ENCODE data around the gene PRDM13.
"Not testable (repeated sequence)": the region's sequence is repeated elsewhere in the genome, so short reads cannot be mapped to it uniquely, and the experiment has no call there.

The PRDM13 gene

DNA sequence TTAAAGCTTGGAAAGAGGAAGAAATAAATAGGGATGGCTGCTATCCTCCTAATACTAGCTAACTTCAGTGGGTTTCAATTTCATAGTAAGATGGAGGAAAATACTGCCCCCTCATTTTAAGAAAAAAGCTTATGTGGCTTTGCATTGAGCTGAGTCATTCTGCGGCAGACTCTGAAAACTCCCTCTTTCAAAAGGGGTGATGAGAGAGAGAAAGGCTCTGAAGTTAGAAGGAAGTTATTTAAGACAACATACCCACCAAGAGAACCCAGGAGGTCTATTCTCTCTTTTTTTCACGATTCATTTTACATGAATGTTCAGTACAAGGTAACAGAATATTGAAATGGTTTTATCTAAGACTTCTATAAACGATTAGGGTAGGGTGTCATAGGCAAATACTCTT lies 4.5 kb downstream of the PRDM13 start:
- Histone ChIP-seq H3K9me3 (ENCODE audit: control insufficient read depth, low read length) (no peaks in the 10 kb centered on the region), H3K4me3 (ENCODE audit: insufficient read depth, low read depth, low read length, poor library complexity, severe bottlenecking) (no peak overlapping the region), H3K36me3 (ENCODE audit: control insufficient read depth, insufficient read depth, low read length) (no peaks in the 10 kb centered on the region), H3K27ac (ENCODE audit: insufficient read depth, low read length, poor library complexity, severe bottlenecking) (no peak overlapping the region), H3K4me1 (ENCODE audit: control insufficient read depth, insufficient read depth, low read length, poor library complexity, severe bottlenecking) (peaks cover 27% of the 10 kb centered on the region), H3K27me3 (replicated peaks; ENCODE audit: control insufficient read depth, insufficient read depth, low read length, poor library complexity, severe bottlenecking) (peaks cover 84% of the 10 kb centered on the region)
- DNase-seq = no peak

DNA sequence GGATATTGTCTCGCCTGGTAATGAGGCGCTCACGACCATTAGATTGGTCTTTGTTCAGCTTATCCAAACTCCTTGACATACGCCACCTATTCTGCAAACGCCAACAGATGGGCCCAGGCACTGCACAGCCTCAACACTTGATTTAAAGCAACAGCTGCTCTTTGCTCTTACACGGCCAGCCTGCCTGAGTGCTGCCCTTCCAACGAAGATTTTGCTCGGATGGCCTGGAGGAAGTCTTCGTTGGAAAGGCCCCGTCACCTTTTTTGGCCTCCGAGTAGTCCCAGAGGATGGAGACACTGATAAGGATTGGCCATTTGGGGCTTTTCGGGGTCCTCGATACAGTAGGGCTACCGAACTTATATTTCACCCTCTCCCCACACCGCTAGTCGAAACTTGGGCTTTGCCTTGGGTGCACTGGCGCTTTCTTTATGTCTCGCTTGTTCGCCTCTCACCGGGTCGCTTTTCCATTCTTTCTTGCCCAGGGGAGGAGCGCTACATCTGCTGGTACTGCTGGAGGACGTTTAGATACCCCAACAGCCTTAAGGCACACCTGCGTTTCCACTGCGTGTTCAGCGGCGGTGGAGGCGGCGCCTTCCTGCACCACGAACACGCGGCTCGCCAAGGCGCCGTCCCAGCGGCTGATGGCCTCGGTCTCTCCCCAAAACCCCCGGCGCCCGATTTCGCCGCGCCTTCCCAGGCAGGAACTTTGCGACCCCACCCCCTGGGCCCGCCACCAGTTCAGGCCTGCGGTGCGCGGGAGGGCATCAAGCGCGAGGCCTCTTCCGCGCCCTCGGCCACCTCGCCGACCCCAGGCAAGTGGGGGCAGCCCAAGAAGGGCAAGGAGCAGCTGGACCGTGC lies 6.1 kb downstream of the PRDM13 start:
- peaks cover 82% of the 10 kb centered on the region for H3K27me3 ChIP-seq (replicated peaks; ENCODE audit: control insufficient read depth, insufficient read depth, low read length, poor library complexity, severe bottlenecking)
- H3K4me1 ChIP-seq (ENCODE audit: control insufficient read depth, insufficient read depth, low read length, poor library complexity, severe bottlenecking) = peaks cover 27% of the 10 kb centered on the region
- H3K36me3 ChIP-seq (ENCODE audit: control insufficient read depth, insufficient read depth, low read length) = no peaks in the 10 kb centered on the region
- H3K4me3 ChIP-seq (ENCODE audit: insufficient read depth, low read depth, low read length, poor library complexity, severe bottlenecking) = peak overlapping the region; percentile 57
- no peak for DNase-seq
- H3K27ac ChIP-seq (ENCODE audit: insufficient read depth, low read length, poor library complexity, severe bottlenecking) = no peak overlapping the region
- H3K9me3 ChIP-seq (ENCODE audit: control insufficient read depth, low read length) = no peaks in the 10 kb centered on the region

DNA sequence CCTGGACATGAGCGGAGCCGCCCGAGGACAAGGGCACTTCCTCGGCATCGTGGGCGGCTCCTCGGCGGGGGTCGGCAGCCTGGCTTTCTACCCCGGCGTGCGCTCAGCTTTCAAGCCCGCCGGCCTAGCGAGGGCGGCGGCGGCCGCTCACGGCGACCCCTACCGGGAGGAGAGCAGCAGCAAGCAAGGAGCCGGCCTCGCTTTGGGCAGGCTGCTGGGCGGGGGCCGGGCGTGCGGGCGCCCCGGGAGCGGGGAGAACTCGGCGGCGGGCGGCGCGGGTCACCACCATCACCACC lies 6.7 kb downstream of the PRDM13 start:
- Histone ChIP-seq H3K4me1 (ENCODE audit: control insufficient read depth, insufficient read depth, low read length, poor library complexity, severe bottlenecking) (peaks cover 27% of the 10 kb centered on the region), H3K9me3 (ENCODE audit: control insufficient read depth, low read length) (no peaks in the 10 kb centered on the region), H3K27me3 (replicated peaks; ENCODE audit: control insufficient read depth, insufficient read depth, low read length, poor library complexity, severe bottlenecking) (peaks cover 82% of the 10 kb centered on the region), H3K36me3 (ENCODE audit: control insufficient read depth, insufficient read depth, low read length) (no peaks in the 10 kb centered on the region), H3K4me3 (ENCODE audit: insufficient read depth, low read depth, low read length, poor library complexity, severe bottlenecking) (peak overlapping the region; percentile 57), H3K27ac (ENCODE audit: insufficient read depth, low read length, poor library complexity, severe bottlenecking) (no peak overlapping the region)
- DNase-seq = no peak

DNA sequence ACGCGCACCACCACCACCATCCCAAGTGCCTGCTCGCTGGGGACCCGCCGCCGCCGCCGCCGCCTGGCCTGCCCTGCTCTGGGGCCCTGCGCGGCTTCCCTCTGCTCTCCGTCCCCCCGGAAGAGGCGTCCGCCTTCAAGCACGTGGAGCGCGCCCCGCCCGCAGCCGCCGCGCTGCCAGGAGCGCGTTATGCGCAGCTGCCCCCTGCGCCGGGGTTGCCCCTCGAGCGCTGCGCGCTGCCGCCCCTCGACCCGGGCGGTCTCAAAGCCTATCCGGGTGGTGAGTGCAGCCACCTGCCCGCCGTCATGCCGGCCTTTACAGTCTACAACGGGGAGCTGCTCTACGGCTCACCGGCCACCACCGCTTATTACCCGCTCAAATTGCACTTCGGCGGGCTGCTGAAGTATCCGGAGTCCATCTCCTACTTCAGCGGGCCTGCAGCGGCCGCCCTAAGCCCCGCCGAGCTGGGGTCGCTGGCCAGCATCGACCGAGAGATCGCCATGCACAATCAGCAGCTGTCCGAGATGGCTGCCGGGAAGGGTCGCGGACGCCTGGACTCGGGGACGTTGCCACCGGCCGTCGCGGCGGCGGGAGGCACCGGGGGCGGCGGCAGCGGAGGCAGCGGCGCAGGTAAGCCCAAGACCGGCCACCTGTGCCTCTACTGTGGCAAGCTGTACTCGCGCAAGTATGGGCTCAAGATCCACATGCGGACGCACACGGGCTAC lies 7.2 kb downstream of the PRDM13 start:
- Histone ChIP-seq H3K4me1 (ENCODE audit: control insufficient read depth, insufficient read depth, low read length, poor library complexity, severe bottlenecking) (peaks cover 27% of the 10 kb centered on the region), H3K27me3 (replicated peaks; ENCODE audit: control insufficient read depth, insufficient read depth, low read length, poor library complexity, severe bottlenecking) (peaks cover 82% of the 10 kb centered on the region), H3K27ac (ENCODE audit: insufficient read depth, low read length, poor library complexity, severe bottlenecking) (no peak overlapping the region), H3K9me3 (ENCODE audit: control insufficient read depth, low read length) (no peaks in the 10 kb centered on the region), H3K4me3 (ENCODE audit: insufficient read depth, low read depth, low read length, poor library complexity, severe bottlenecking) (peak overlapping the region; percentile 57), H3K36me3 (ENCODE audit: control insufficient read depth, insufficient read depth, low read length) (no peaks in the 10 kb centered on the region)
- DNase-seq = no peak

DNA sequence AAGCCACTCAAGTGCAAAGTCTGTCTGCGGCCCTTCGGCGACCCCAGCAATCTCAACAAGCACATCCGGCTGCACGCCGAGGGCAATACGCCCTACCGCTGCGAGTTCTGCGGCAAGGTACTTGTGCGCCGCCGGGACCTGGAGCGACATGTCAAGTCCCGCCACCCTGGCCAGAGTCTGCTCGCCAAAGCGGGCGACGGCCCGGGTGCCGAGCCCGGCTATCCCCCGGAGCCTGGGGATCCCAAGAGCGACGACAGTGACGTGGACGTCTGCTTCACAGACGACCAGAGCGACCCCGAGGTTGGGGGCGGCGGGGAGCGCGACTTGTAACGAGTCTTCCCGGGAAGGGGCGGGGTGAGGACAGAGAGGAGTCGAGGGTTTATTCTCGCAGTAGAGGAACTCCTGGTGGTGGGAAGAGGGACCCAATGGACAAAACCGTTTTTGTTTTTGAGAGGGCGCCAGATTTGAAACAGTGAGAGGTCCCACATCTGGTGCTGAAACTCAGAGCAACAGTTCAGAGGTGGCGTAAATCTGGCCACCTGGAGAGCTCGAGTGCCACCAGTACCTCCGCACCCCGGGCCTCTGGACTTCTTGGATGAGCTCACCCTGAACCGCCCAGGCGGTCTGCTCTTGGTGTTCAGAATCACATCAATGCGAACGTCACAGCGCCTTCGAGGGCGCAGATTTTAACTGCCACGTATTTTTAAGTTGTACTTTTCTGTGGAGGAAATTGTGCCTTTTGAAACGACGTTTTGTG lies 8.0 kb downstream of the PRDM13 start:
- DNase-seq = no peak
- peak overlapping the region; percentile 57 for H3K4me3 ChIP-seq (ENCODE audit: insufficient read depth, low read depth, low read length, poor library complexity, severe bottlenecking)
- no peak overlapping the region for H3K27ac ChIP-seq (ENCODE audit: insufficient read depth, low read length, poor library complexity, severe bottlenecking)
- H3K27me3 ChIP-seq (replicated peaks; ENCODE audit: control insufficient read depth, insufficient read depth, low read length, poor library complexity, severe bottlenecking) = peaks cover 81% of the 10 kb centered on the region
- H3K36me3 ChIP-seq (ENCODE audit: control insufficient read depth, insufficient read depth, low read length) = no peaks in the 10 kb centered on the region
- peaks cover 27% of the 10 kb centered on the region for H3K4me1 ChIP-seq (ENCODE audit: control insufficient read depth, insufficient read depth, low read length, poor library complexity, severe bottlenecking)
- no peaks in the 10 kb centered on the region for H3K9me3 ChIP-seq (ENCODE audit: control insufficient read depth, low read length)

DNA sequence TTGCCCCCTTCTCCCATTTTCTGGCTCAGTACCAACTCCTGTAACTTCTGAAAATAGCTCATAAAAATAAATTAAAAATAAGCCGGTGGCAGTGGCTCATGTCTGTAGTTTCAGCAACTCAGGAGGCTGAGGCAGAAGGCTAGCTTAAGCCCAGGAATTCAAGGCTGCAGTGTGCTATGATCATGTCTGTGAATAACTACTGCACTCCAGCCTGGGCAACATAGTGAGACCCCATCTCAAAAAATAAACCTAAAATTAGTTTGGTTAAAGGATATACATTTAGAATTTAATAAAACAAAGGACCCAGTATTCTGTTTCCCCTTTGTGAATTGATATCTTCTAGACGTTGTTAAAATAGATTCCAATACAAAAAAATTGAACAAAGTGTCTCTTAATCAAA lies 10.5 kb downstream of the PRDM13 start:
- H3K27me3 ChIP-seq (replicated peaks; ENCODE audit: control insufficient read depth, insufficient read depth, low read length, poor library complexity, severe bottlenecking) = peaks cover 85% of the 10 kb centered on the region
- H3K4me3 ChIP-seq (ENCODE audit: insufficient read depth, low read depth, low read length, poor library complexity, severe bottlenecking) = no peak overlapping the region
- no peak overlapping the region for H3K27ac ChIP-seq (ENCODE audit: insufficient read depth, low read length, poor library complexity, severe bottlenecking)
- no peaks in the 10 kb centered on the region for H3K9me3 ChIP-seq (ENCODE audit: control insufficient read depth, low read length)
- H3K36me3 ChIP-seq (ENCODE audit: control insufficient read depth, insufficient read depth, low read length) = no peaks in the 10 kb centered on the region
- H3K4me1 ChIP-seq (ENCODE audit: control insufficient read depth, insufficient read depth, low read length, poor library complexity, severe bottlenecking) = peaks cover 23% of the 10 kb centered on the region
- no peak for DNase-seq

DNA sequence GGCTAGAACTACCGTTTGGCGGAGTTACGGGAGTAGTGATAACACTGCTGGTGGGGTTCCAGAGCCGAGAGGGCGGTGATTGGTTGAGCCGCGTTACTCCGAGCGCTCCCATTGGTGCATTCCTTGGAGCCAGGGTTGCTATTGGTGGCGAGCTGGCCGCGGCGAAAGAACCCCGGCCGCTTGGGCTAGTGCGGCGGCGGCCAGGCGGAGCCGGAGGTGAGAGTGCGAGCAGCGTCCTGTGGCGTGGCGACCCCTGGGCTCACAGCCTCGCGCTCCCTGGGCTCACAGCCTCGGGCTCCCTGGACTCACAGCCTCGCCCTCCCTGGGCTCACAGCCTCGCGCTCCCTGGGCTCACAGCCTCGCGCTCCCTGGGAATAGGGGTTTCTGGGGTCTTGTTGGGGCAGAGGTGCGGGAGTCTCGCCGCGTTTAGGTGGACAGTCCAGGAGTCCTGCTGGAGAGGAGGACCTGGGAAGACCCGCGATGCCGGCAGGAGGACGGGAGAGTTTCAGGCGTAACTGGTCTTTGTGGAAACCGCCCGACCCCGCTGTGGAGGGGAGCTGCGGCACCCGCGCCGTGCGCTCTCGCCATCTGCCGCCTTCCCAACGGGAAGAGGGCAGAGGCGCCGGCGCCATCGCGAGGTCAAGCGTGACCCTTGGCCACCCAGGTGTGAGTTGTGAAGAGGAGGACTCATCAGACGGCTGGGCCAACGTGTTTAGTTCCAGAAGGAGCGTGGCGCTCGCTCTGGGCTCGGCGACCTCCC lies 12.2 kb downstream of the PRDM13 start:
- no peak for DNase-seq
- Histone ChIP-seq H3K27me3 (replicated peaks; ENCODE audit: control insufficient read depth, insufficient read depth, low read length, poor library complexity, severe bottlenecking) (peaks cover 71% of the 10 kb centered on the region), H3K4me1 (ENCODE audit: control insufficient read depth, insufficient read depth, low read length, poor library complexity, severe bottlenecking) (peaks cover 12% of the 10 kb centered on the region), H3K9me3 (ENCODE audit: control insufficient read depth, low read length) (no peaks in the 10 kb centered on the region), H3K36me3 (ENCODE audit: control insufficient read depth, insufficient read depth, low read length) (no peaks in the 10 kb centered on the region), H3K4me3 (ENCODE audit: insufficient read depth, low read depth, low read length, poor library complexity, severe bottlenecking) (no peak overlapping the region), H3K27ac (ENCODE audit: insufficient read depth, low read length, poor library complexity, severe bottlenecking) (no peak overlapping the region)

DNA sequence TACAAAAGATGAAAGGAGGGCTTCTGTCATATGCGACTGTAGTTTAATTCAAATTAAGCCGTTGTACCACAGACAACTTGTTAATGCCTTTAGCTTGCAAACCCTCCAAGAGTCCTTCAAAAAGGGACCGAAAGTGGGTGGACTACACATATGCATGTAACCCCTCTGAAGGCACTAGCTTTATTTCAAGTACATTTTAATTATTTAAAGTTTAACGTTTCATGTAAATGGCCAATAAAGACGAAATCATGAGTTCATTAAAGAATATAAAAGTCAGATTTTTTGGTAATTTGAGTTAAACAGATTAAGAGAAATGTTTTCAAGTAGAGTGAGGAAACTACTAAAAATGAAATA lies 12.8 kb downstream of the PRDM13 start:
- Histone ChIP-seq H3K4me3 (ENCODE audit: insufficient read depth, low read depth, low read length, poor library complexity, severe bottlenecking) (no peak overlapping the region), H3K27ac (ENCODE audit: insufficient read depth, low read length, poor library complexity, severe bottlenecking) (no peak overlapping the region), H3K27me3 (replicated peaks; ENCODE audit: control insufficient read depth, insufficient read depth, low read length, poor library complexity, severe bottlenecking) (peaks cover 66% of the 10 kb centered on the region), H3K9me3 (ENCODE audit: control insufficient read depth, low read length) (no peaks in the 10 kb centered on the region), H3K36me3 (ENCODE audit: control insufficient read depth, insufficient read depth, low read length) (no peaks in the 10 kb centered on the region), H3K4me1 (ENCODE audit: control insufficient read depth, insufficient read depth, low read length, poor library complexity, severe bottlenecking) (peaks cover 6% of the 10 kb centered on the region)
- no peak for DNase-seq

DNA sequence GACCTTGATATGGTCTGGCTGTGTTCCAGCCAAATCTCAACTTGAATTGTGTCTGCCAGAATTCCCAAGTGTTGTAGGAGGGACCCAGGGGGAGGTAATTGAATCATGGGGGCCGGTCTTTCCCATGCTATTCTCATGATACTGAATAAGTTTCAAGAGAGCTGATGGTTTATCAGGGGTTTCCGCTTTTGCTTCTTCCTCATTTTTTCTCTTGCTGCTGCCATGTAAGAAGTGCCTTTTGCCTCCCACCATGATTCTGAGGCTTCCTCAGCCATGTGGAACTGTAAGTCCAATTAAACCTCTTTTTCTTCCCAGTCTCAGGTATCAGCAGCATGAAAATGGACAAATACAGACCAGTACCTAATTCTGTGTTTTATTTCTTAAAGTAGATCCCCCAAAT lies 15.4 kb downstream of the PRDM13 start:
- H3K9me3 ChIP-seq (ENCODE audit: control insufficient read depth, low read length); H3K36me3 ChIP-seq (ENCODE audit: control insufficient read depth, insufficient read depth, low read length); H3K4me1 ChIP-seq (ENCODE audit: control insufficient read depth, insufficient read depth, low read length, poor library complexity, severe bottlenecking); H3K27ac ChIP-seq (ENCODE audit: insufficient read depth, low read length, poor library complexity, severe bottlenecking); DNase-seq; H3K4me3 ChIP-seq (ENCODE audit: insufficient read depth, low read depth, low read length, poor library complexity, severe bottlenecking): not testable (repeated sequence)
- H3K27me3 ChIP-seq (replicated peaks; ENCODE audit: control insufficient read depth, insufficient read depth, low read length, poor library complexity, severe bottlenecking) = peaks cover 40% of the 10 kb centered on the region
